ENCODE data around the gene KIAA1549. TPM values are rescaled to one million over a fixed set of nuclear protein-coding genes. Genes with fewer than 3 reads are reported as not detected.

KIAA1549 gene
- total and polyA plus RNA-seq, 9 of the 15 experiments (the other 6 are each of a cell fraction or from before 2014, with no cell fraction given), result 0.01 to 0.29 (median 0.07) TPM

DNA sequence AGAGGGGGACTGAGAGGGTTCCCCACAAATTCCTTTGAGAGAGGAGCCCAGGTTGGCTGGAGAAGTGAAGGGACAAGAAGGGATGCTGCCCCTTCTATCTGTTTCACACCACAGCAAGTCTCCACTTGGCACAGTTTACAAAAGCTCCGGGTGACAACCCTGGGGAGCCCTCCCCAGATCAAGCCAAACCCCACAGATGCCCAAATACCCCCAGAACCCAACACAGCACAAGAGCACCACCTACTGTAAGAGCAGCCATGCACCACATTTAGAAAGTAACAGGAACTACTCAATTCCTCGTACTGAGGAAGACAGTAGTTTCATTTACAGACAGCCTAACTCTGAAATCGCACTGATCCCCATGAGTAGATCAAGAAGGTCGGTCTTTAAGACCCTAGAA lies 115.3 kb downstream of the KIAA1549 start (continued):
- TF ChIP-seq TCFL5 (CRISPR knock-in tag; conservative IDR thresholded peaks at IDR 0.05) (no peak), TBP (optimal IDR thresholded peaks at IDR 0.05; ENCODE audit: low read depth, low read length) (no peak), MIER1 (IDR thresholded peaks at IDR 0.05; ENCODE audit: low read depth) (no peak), E4F1 (CRISPR knock-in tag; IDR thresholded peaks at IDR 0.05; ENCODE audit: borderline replicate concordance) (no peak), DEAF1 (CRISPR knock-in tag; IDR thresholded peaks at IDR 0.05) (peak; percentile 80), C11orf30 (IDR thresholded peaks at IDR 0.05; ENCODE audit: low read depth) (no peak), ETV1 (tag; conservative IDR thresholded peaks at IDR 0.05; ENCODE audit: low read depth) (0 out of 2 replicates have a peak, but pooled peaks have one; percentile 14), TEAD4 (IDR thresholded peaks at IDR 0.05; ENCODE audit: low read length) (no peak), TEAD4 (CRISPR knock-in tag; IDR thresholded peaks at IDR 0.05; ENCODE audit: borderline replicate concordance) (no peak), BMI1 (IDR thresholded peaks at IDR 0.05; ENCODE audit: low read length) (0 out of 2 replicates have a peak, but pooled peaks have one; percentile 19), ZBTB2 (IDR thresholded peaks at IDR 0.05) (no peak), SIRT6 (IDR thresholded peaks at IDR 0.05; ENCODE audit: low read depth, low read length) (no peak), LCOR (CRISPR knock-in tag; IDR thresholded peaks at IDR 0.05) (0 out of 2 replicates have a peak, but pooled peaks have one; percentile 48), SMC3 (conservative IDR thresholded peaks at IDR 0.05; ENCODE audit: insufficient read depth, low read depth, low read length) (peak; percentile 38; the same call in 1 of the 2 replicates), ZNF232 (CRISPR knock-in tag; IDR thresholded peaks at IDR 0.05) (no peak), CTCF (IDR thresholded peaks at IDR 0.05 in 2 of 3, conservative IDR thresholded peaks at IDR 0.05 in 1 of 3; ENCODE audit: insufficient read depth in 2 of 3, low read depth in 1 of 3, low read length in 3 of 3) (peak; percentile 74 to 89 (median 75)), ELF1 (tag; IDR thresholded peaks at IDR 0.05) (0 out of 2 replicates have a peak, but pooled peaks have one; percentile 42), RAD21 (CRISPR knock-in tag; conservative IDR thresholded peaks at IDR 0.05 in 1 of 2, IDR thresholded peaks at IDR 0.05 in 1 of 2) (peak; percentile 71 to 82), RBM15 (IDR thresholded peaks at IDR 0.05; ENCODE audit: insufficient read depth, low read length) (no peak), GATAD2A (IDR thresholded peaks at IDR 0.05) (no peak)
